Bronchial epithelial cell (primary cell): ENCODE data around the gene CYFIP2. TPM values are rescaled to one million over a fixed set of nuclear protein-coding genes. Genes with fewer than 3 reads are reported as not detected.

Experiments used
- DNase-seq: peaks from one replicate; pipeline ENCODE4 v3.0.0-alpha.2; 2010; ENCODE audit warnings: low read depth
- FAIRE-seq: peaks from 2 replicates; lab custom pipeline; 2011; peaks lifted over from hg19 to GRCh38; lab: Jason Lieb, UNC
- H3K27me3 ChIP-seq: 2 replicates; pipeline ENCODE4 v1.5.1; 2011; ENCODE audit warnings: low read length; ENCODE audit not compliant: control insufficient read depth, insufficient read depth
- H3K36me3 ChIP-seq: 2 replicates; pipeline ENCODE4 v1.5.1; 2011; ENCODE audit warnings: low read length; ENCODE audit not compliant: control insufficient read depth, insufficient read depth
- H3K4me3 ChIP-seq: 2 replicates; pipeline ENCODE4 v1.5.1; 2011; ENCODE audit warnings: mild to moderate bottlenecking, low read depth, low read length, control low read depth
- CTCF ChIP-seq: IDR thresholded peaks from 2 replicates; pipeline ENCODE4 v1.5.1; 2011; ENCODE audit warnings: mild to moderate bottlenecking, moderate library complexity, low read length, control low read depth, inconsistent platforms; ENCODE audit not compliant: insufficient read depth, severe bottlenecking
- total RNA-seq: library from RNA; depleted of rRNA; stranded (reverse); fragments of >200 nt; gene quantifications from 2 replicates; pipeline ENCODE4 v1.2.1, GENCODE V29; 2014

Gene CYFIP2
- total RNA-seq, 1 donor from 2014 or later: 3.9 TPM

- FAIRE-seq: no peak
- Histone ChIP-seq H3K4me3 (no peak overlapping the region), H3K36me3 (no peaks in the 10 kb centered on the region), H3K27me3 (no peaks in the 10 kb centered on the region)
- TF ChIP-seq CTCF: no peak
- DNase-seq: no peak
Measured at GRCh38 chr5:157359356-157360055, 93.6 kb downstream of the CYFIP2 start.

DNA sequence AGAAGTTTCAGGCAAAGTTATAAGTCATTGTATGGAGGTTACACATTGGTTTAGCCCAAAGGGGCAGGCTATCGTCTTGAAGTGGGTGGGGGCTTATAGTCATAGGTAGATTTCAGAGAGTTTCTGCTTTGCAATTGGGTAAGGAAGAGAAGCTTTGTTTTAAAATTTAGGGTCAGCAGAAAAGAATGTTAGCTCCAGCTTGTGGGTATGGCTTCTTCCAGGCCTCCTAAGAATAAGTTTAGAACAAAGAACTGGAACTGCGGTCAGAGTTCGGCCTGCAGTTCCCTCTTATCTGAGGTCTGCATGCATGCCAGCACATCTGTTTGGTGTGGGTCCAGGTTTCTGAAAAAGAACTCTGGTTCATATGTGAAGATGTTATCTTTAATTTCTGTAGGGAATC lies 96.1 kb downstream of the CYFIP2 start:
- H3K36me3 ChIP-seq: no peaks in the 10 kb centered on the region
- FAIRE-seq: no peak
- DNase-seq: no peak
- H3K4me3 ChIP-seq: no peak overlapping the region
- no peak for TF ChIP-seq CTCF
- no peaks in the 10 kb centered on the region for H3K27me3 ChIP-seq

GRCh38 chr5:157362502-157362901 lies 96.6 kb downstream of the CYFIP2 start:
- Histone ChIP-seq H3K4me3 (no peak overlapping the region), H3K36me3 (no peaks in the 10 kb centered on the region), H3K27me3 (no peaks in the 10 kb centered on the region)
- no peak for TF ChIP-seq CTCF
- DNase-seq: no peak
- FAIRE-seq: no peak

- FAIRE-seq (peak; percentile 47), DNase-seq (peak; percentile 23)
- no peaks in the 10 kb centered on the region for H3K27me3 ChIP-seq
- H3K36me3 ChIP-seq: no peaks in the 10 kb centered on the region
- TF ChIP-seq CTCF: no peak
- H3K4me3 ChIP-seq: no peak overlapping the region
Measured at GRCh38 chr5:157362982-157363381, 97.1 kb downstream of the CYFIP2 start.

- no peaks in the 10 kb centered on the region for H3K27me3 ChIP-seq
- no peak overlapping the region for H3K4me3 ChIP-seq
- no peak for DNase-seq
- FAIRE-seq: no peak
- no peak for TF ChIP-seq CTCF
- H3K36me3 ChIP-seq: no peaks in the 10 kb centered on the region
Measured at GRCh38 chr5:157365732-157366131, 99.8 kb downstream of the CYFIP2 start.
